Activated CD4-positive, alpha-beta memory T cell treated with anti-CD3 and anti-CD28 coated beads, Interleukin-2, amount 10 ng/mL, durations not matched to agents 7 days and 5 days (primary cell): Measurements from ENCODE around the gene CEACAM21. TPM values are rescaled to one million over a fixed set of nuclear protein-coding genes. Genes with fewer than 3 reads are reported as not detected.
"Not testable (repeated sequence)": the region's sequence is repeated elsewhere in the genome, so short reads cannot be mapped to it uniquely, and the experiment has no call there.

ENCODE experiments used
- CTCF ChIA-PET: fragments of 350-600 bp; sonication (Branson Sonifier 250); formaldehyde crosslinking; loops from one replicate; lab custom pipeline; 2021; ENCODE audit warnings: antibody characterized with exemption, inconsistent platforms; lab: Charles Lee
- POLR2A ChIA-PET: fragments of 350-600 bp; sonication (Branson Sonifier 250); formaldehyde crosslinking; loops from one replicate; lab custom pipeline; 2021; ENCODE audit warnings: antibody characterized with exemption; lab: Charles Lee
- DNase-seq: peaks from one replicate; pipeline ENCODE4 v3.0.0-alpha.2; 2020
- H3K27ac Mint-ChIP-seq: one replicate; pipeline ENCODE4 v1.8.0; 2021; ENCODE audit warnings: mild to moderate bottlenecking, mixed read lengths
- H3K27me3 Mint-ChIP-seq: one replicate; pipeline ENCODE4 v1.8.0; 2021; ENCODE audit warnings: mixed read lengths
- H3K36me3 Mint-ChIP-seq: one replicate; pipeline ENCODE4 v1.8.0; 2021; ENCODE audit warnings: low read depth, mixed read lengths
- H3K4me1 Mint-ChIP-seq: one replicate; pipeline ENCODE4 v1.8.0; 2021; ENCODE audit warnings: mixed read lengths
- H3K4me3 Mint-ChIP-seq: one replicate; pipeline ENCODE4 v1.8.0; 2021; ENCODE audit warnings: mild to moderate bottlenecking, mixed read lengths
- H3K9me3 Mint-ChIP-seq: one replicate; pipeline ENCODE4 v1.8.0; 2021; ENCODE audit warnings: mixed read lengths
- total RNA-seq, 2 experiments: library from RNA; stranded (reverse); gene quantifications; one replicate each; pipeline ENCODE4 v1.2.3, GENCODE V29; 2021

CEACAM21 gene
- total RNA-seq, 2 experiments from 2014 or later: 77.0 to 77.8 TPM

GRCh38 chr19:41570179-41570578 is 5.8 kb upstream of the CEACAM21 start:
- no peak overlapping the region for H3K4me3 Mint-ChIP-seq
- no peaks in the 10 kb centered on the region for H3K9me3 Mint-ChIP-seq
- POLR2A ChIA-PET: interaction anchor here (1.0 to 3.3 kb wide), 9 partner anchors 10 to 131 kb away, joined by 3 to 25 read pairs (median 5); partner anchors contain the start of gene DMAC2
- H3K4me1 Mint-ChIP-seq: peaks cover 28% of the 10 kb centered on the region
- H3K27me3 Mint-ChIP-seq: no peaks in the 10 kb centered on the region
- no peak overlapping the region for H3K27ac Mint-ChIP-seq
- DNase-seq: no peak
- H3K36me3 Mint-ChIP-seq: peaks cover 45% of the 10 kb centered on the region
- CTCF ChIA-PET: interaction anchor here (0.7 to 9.3 kb wide), 17 partner anchors 8 to 366 kb away, joined by 3 to 193 read pairs (median 4); partner anchors contain the start of genes B9D2 and DMAC2

- DNase-seq: peak; percentile 87
- Mint-ChIP-seq H3K27ac (no peak overlapping the region), H3K4me1 (peaks cover 31% of the 10 kb centered on the region), H3K36me3 (peaks cover 42% of the 10 kb centered on the region), H3K4me3 (no peak overlapping the region), H3K27me3 (no peaks in the 10 kb centered on the region), H3K9me3 (no peaks in the 10 kb centered on the region)
- POLR2A ChIA-PET: interaction anchor here (0.9 to 3.3 kb wide), 9 partner anchors 11 to 121 kb away, joined by 3 to 25 read pairs (median 4); no protein-coding TSS in a partner anchor
- CTCF ChIA-PET: interaction anchor here (0.7 to 9.3 kb wide), 16 partner anchors 9 to 367 kb away, joined by 3 to 193 read pairs (median 5); partner anchors contain the start of genes B9D2 and DMAC2
These were observed 5.3 kb upstream of the CEACAM21 start for GRCh38 chr19:41570639-41571112.

GRCh38 chr19:41577144-41577830 is 1.3 kb downstream of the CEACAM21 start:
- Mint-ChIP-seq H3K4me1 (peaks cover 30% of the 10 kb centered on the region), H3K9me3 (peaks cover 21% of the 10 kb centered on the region), H3K27me3 (no peaks in the 10 kb centered on the region), H3K4me3 (no peak overlapping the region), H3K27ac (no peak overlapping the region), H3K36me3 (peaks cover 67% of the 10 kb centered on the region)
- POLR2A ChIA-PET: interaction anchor here (0.7 to 1.3 kb wide), 2 partner anchors 13 to 14 kb away, joined by 4 to 5 read pairs; no protein-coding TSS in a partner anchor
- CTCF ChIA-PET: interaction anchor here (0.6 to 2.0 kb wide), 4 partner anchors 20 to 129 kb away, joined by 3 to 12 read pairs (median 3); no protein-coding TSS in a partner anchor
- DNase-seq: no peak

GRCh38 chr19:41577833-41578232 is 1.9 kb downstream of the CEACAM21 start:
- Mint-ChIP-seq H3K36me3 (peaks cover 67% of the 10 kb centered on the region), H3K27me3 (no peaks in the 10 kb centered on the region), H3K4me1 (peaks cover 30% of the 10 kb centered on the region), H3K4me3 (no peak overlapping the region), H3K9me3 (peaks cover 25% of the 10 kb centered on the region), H3K27ac (no peak overlapping the region)
- POLR2A ChIA-PET: interaction anchor here (0.7 kb wide), 1 partner anchor 14 kb away, joined by 4 read pairs; no protein-coding TSS in a partner anchor
- no peak for DNase-seq
- CTCF ChIA-PET: interaction anchor here (0.6 to 1.5 kb wide), 5 partner anchors 19 to 605 kb away, joined by 3 read pairs; no protein-coding TSS in a partner anchor

- CTCF ChIA-PET: interaction anchor here (1.1 to 1.3 kb wide), 2 partner anchors 18 to 606 kb away, joined by 3 read pairs; no protein-coding TSS in a partner anchor
- no peak overlapping the region for H3K4me3 Mint-ChIP-seq
- DNase-seq: no peak
- H3K9me3 Mint-ChIP-seq: peaks cover 32% of the 10 kb centered on the region
- peaks cover 71% of the 10 kb centered on the region for H3K36me3 Mint-ChIP-seq
- no peak overlapping the region for H3K27ac Mint-ChIP-seq
- H3K27me3 Mint-ChIP-seq: no peaks in the 10 kb centered on the region
- H3K4me1 Mint-ChIP-seq: peaks cover 30% of the 10 kb centered on the region
- POLR2A ChIA-PET: no interaction called here
These were observed 2.9 kb downstream of the CEACAM21 start for GRCh38 chr19:41578886-41579285.

GRCh38 chr19:41581068-41581467 is 5.1 kb downstream of the CEACAM21 start:
- H3K27ac Mint-ChIP-seq, H3K4me3 Mint-ChIP-seq, H3K27me3 Mint-ChIP-seq, CTCF ChIA-PET, DNase-seq: not testable (repeated sequence)
- peaks cover 16% of the 10 kb centered on the region for H3K4me1 Mint-ChIP-seq
- H3K9me3 Mint-ChIP-seq: peaks cover 32% of the 10 kb centered on the region
- POLR2A ChIA-PET: interaction anchor here (1.2 kb wide), 1 partner anchor 142 kb away, joined by 3 read pairs; no protein-coding TSS in a partner anchor
- peaks cover 79% of the 10 kb centered on the region for H3K36me3 Mint-ChIP-seq

- H3K27me3 Mint-ChIP-seq, POLR2A ChIA-PET, DNase-seq, H3K27ac Mint-ChIP-seq, H3K4me3 Mint-ChIP-seq, H3K4me1 Mint-ChIP-seq: not testable (repeated sequence)
- Mint-ChIP-seq H3K36me3 (peaks cover 67% of the 10 kb centered on the region), H3K9me3 (peaks cover 32% of the 10 kb centered on the region)
- CTCF ChIA-PET: interaction anchor here (0.9 kb wide), 1 partner anchor 134 kb away, joined by 5 read pairs; no protein-coding TSS in a partner anchor
These were observed 6.7 kb downstream of the CEACAM21 start for GRCh38 chr19:41582577-41583182.

GRCh38 chr19:41584260-41584810 is 8.4 kb downstream of the CEACAM21 start:
- Mint-ChIP-seq H3K27me3 (no peaks in the 10 kb centered on the region), H3K27ac (no peak overlapping the region), H3K4me3 (no peak overlapping the region), H3K4me1 (no peaks in the 10 kb centered on the region), H3K36me3 (peaks cover 63% of the 10 kb centered on the region), H3K9me3 (peaks cover 32% of the 10 kb centered on the region)
- ChIA-PET CTCF (interaction anchor here (0.8 kb wide), 1 partner anchor 135 kb away, joined by 3 read pairs; no protein-coding TSS in a partner anchor), POLR2A (no interaction called here)
- DNase-seq: no peak

- no peak overlapping the region for H3K27ac Mint-ChIP-seq
- CTCF ChIA-PET: no interaction called here
- peaks cover 57% of the 10 kb centered on the region for H3K36me3 Mint-ChIP-seq
- no peak for DNase-seq
- H3K9me3 Mint-ChIP-seq: peaks cover 32% of the 10 kb centered on the region
- no peaks in the 10 kb centered on the region for H3K27me3 Mint-ChIP-seq
- H3K4me3 Mint-ChIP-seq: no peak overlapping the region
- no peaks in the 10 kb centered on the region for H3K4me1 Mint-ChIP-seq
- POLR2A ChIA-PET: no interaction called here
These were observed 9.0 kb downstream of the CEACAM21 start for GRCh38 chr19:41584931-41585330.

GRCh38 chr19:41586064-41586463 is 10.1 kb downstream of the CEACAM21 start:
- no peak overlapping the region for H3K27ac Mint-ChIP-seq
- ChIA-PET POLR2A (no interaction called here), CTCF (interaction anchor here (0.7 kb wide), 1 partner anchor 137 kb away, joined by 4 read pairs; no protein-coding TSS in a partner anchor)
- no peaks in the 10 kb centered on the region for H3K4me1 Mint-ChIP-seq
- H3K9me3 Mint-ChIP-seq: peaks cover 22% of the 10 kb centered on the region
- no peak for DNase-seq
- H3K27me3 Mint-ChIP-seq: peaks cover 3% of the 10 kb centered on the region
- H3K36me3 Mint-ChIP-seq: peaks cover 45% of the 10 kb centered on the region
- no peak overlapping the region for H3K4me3 Mint-ChIP-seq

GRCh38 chr19:41587101-41587837 is 11.3 kb downstream of the CEACAM21 start:
- Mint-ChIP-seq H3K27me3 (peaks cover 6% of the 10 kb centered on the region), H3K4me3 (no peak overlapping the region), H3K9me3 (peaks cover 10% of the 10 kb centered on the region), H3K36me3 (peaks cover 33% of the 10 kb centered on the region), H3K4me1 (no peaks in the 10 kb centered on the region), H3K27ac (no peak overlapping the region)
- ChIA-PET POLR2A (no interaction called here), CTCF (interaction anchor here (1.4 to 1.9 kb wide), 2 partner anchors 10 to 137 kb away, joined by 3 to 8 read pairs; no protein-coding TSS in a partner anchor)
- no peak for DNase-seq

- ChIA-PET CTCF (interaction anchor here (1.4 to 1.9 kb wide), 2 partner anchors 10 to 138 kb away, joined by 3 to 8 read pairs; no protein-coding TSS in a partner anchor), POLR2A (no interaction called here)
- DNase-seq: no peak
- Mint-ChIP-seq H3K4me3 (no peak overlapping the region), H3K27me3 (peaks cover 9% of the 10 kb centered on the region), H3K9me3 (peaks cover 6% of the 10 kb centered on the region), H3K4me1 (no peaks in the 10 kb centered on the region), H3K27ac (no peak overlapping the region), H3K36me3 (peaks cover 28% of the 10 kb centered on the region)
These were observed 11.9 kb downstream of the CEACAM21 start for GRCh38 chr19:41587838-41588210.
